HepG2 (cell line): ENCODE results near the gene HCFC1. TPM values are rescaled to one million over a fixed set of nuclear protein-coding genes. Genes with fewer than 3 reads are reported as not detected.

Source experiments
- ATAC-seq: fragments of 200-7000 bp; cut with Tn5 transposase; 3 replicates; pipeline ENCODE4 v1.9.1; 2020; ENCODE audit warnings: mild to moderate bottlenecking, moderate library complexity
- BruUV-seq: library from RNA; stranded (reverse); fragments of 400-500 nt; replicated peaks from 2 replicates; lab custom pipeline; 2021; lab: Mats Ljungman, UMichigan
- CTCF ChIA-PET: fragments of 300-600 bp; formaldehyde crosslinking; extraction: SDS; loops from one replicate; lab custom pipeline; 2021; ENCODE audit warnings: low total read pairs, inconsistent platforms, low intra/inter-chr PET ratio; lab: Yijun Ruan, JAX
- POLR2A ChIA-PET: fragments of 350-600 bp; sonication (Branson Sonifier 250); formaldehyde crosslinking; loops from one replicate; lab custom pipeline; 2020; ENCODE audit warnings: antibody characterized with exemption, inconsistent platforms; lab: Yijun Ruan, JAX
- DNase-seq: peaks from one replicate; pipeline ENCODE4 v3.0.0-alpha.2; 2015; ENCODE audit warnings: low spot score
- FAIRE-seq: peaks from 3 replicates; lab custom pipeline; 2011; peaks lifted over from hg19 to GRCh38; lab: Jason Lieb, UNC
- H2AFZ ChIP-seq: one replicate; pipeline ENCODE4 v1.6.1; 2011; ENCODE audit warnings: low read length, inconsistent platforms
- H3K27ac ChIP-seq: fragments of 300-600 bp; 3 replicates; pipeline ENCODE4 v1.8.0; 2011; ENCODE audit warnings: mixed run types, mild to moderate bottlenecking, mixed read lengths, low read length, inconsistent platforms; ENCODE audit not compliant: insufficient read depth; ENCODE audit errors: extremely low read length
- H3K27me3 ChIP-seq, 2 experiments: fragments of 200-600 bp in 1 of 2; 2 replicates in 1 of 2; 3 replicates in 1 of 2; pipeline versions ENCODE4 v1.6.0 to v1.8.0; 2011; ENCODE audit warnings: low read length in 2 of 2, mild to moderate bottlenecking in 2 of 2, moderate library complexity in 2 of 2, inconsistent platforms in 1 of 2; ENCODE audit not compliant: insufficient read depth in 2 of 2, control insufficient read depth in 1 of 2
- H3K36me3 ChIP-seq, 2 experiments: fragments of 200-600 bp in 1 of 2; replicated peaks in 1 of 2; 2 replicates in 1 of 2; 3 replicates in 1 of 2; pipeline versions ENCODE4 v1.5.1 to v1.8.0; 2011; ENCODE audit warnings: low read length in 2 of 2, inconsistent platforms in 1 of 2; ENCODE audit not compliant: insufficient read depth in 2 of 2, control insufficient read depth in 1 of 2
- H3K4me1 ChIP-seq: 2 replicates; pipeline ENCODE4 v1.5.1; 2012; ENCODE audit warnings: low read length, inconsistent platforms; ENCODE audit not compliant: insufficient read depth
- H3K4me2 ChIP-seq: 2 replicates; pipeline ENCODE4 v1.6.0; 2011; ENCODE audit warnings: low read depth, low read length, inconsistent platforms
- H3K4me3 ChIP-seq, 3 experiments: fragments of 200-600 bp in 1 of 3; sonication (generic), shearing (Covaris generic) in 1 of 3; replicated peaks in 1 of 3; 2 replicates each; pipeline ENCODE4 v1.5.1; 2011 to 2016; ENCODE audit warnings: low read length in 3 of 3, inconsistent platforms in 2 of 3, low read depth in 2 of 3, mild to moderate bottlenecking in 2 of 3, control low read depth in 1 of 3, mixed read lengths in 1 of 3; ENCODE audit not compliant: insufficient read depth in 1 of 3
- H3K79me2 ChIP-seq: one replicate; pipeline ENCODE4 v1.6.1; 2011; ENCODE audit warnings: low read length, inconsistent platforms; ENCODE audit not compliant: insufficient read depth
- H3K9ac ChIP-seq: 2 replicates; pipeline ENCODE4 v1.6.0; 2011; ENCODE audit warnings: mild to moderate bottlenecking, low read depth, low read length, inconsistent platforms; ENCODE audit not compliant: insufficient read depth
- H3K9me3 ChIP-seq: 2 replicates; pipeline ENCODE4 v1.5.1; 2012; ENCODE audit warnings: mild to moderate bottlenecking, low read length
- H4K20me1 ChIP-seq: 2 replicates; pipeline ENCODE4 v1.6.0; 2011; ENCODE audit warnings: inconsistent platforms, mild to moderate bottlenecking, low read length, moderate library complexity; ENCODE audit not compliant: insufficient read depth
- ADNP ChIP-seq: sonication (generic); formaldehyde crosslinking; IDR thresholded peaks from 2 replicates; pipeline ENCODE4 v1.4.0; 2020; ENCODE audit warnings: missing genetic modification reagents
- ATF2 ChIP-seq: sonication (generic); formaldehyde crosslinking; IDR thresholded peaks from 2 replicates; pipeline ENCODE4 v1.4.0; 2020; ENCODE audit warnings: missing genetic modification reagents
- DMAP1 ChIP-seq: IDR thresholded peaks from 2 replicates; pipeline ENCODE4 v1.6.1; 2016
- ESRRA ChIP-seq: sonication (generic); formaldehyde crosslinking; IDR thresholded peaks from 2 replicates; pipeline ENCODE4 v1.5.1; 2020; ENCODE audit warnings: mild to moderate bottlenecking, low read depth, missing genetic modification reagents
- GATAD1 ChIP-seq: IDR thresholded peaks from 2 replicates; pipeline ENCODE4 v1.6.1; 2016; ENCODE audit warnings: missing genetic modification reagents, missing compliant biosample characterization
- HHEX ChIP-seq: IDR thresholded peaks from 2 replicates; pipeline ENCODE4 v1.6.1; 2016; ENCODE audit warnings: control low read depth
- PRDM10 ChIP-seq: sonication (generic); formaldehyde crosslinking; IDR thresholded peaks from 2 replicates; pipeline ENCODE4 v1.4.0; 2020; ENCODE audit warnings: low read depth, missing genetic modification reagents
- SATB2 ChIP-seq: sonication (generic); formaldehyde crosslinking; IDR thresholded peaks from 2 replicates; pipeline ENCODE4 v1.5.0; 2020; ENCODE audit warnings: missing genetic modification reagents
- ZNF251 ChIP-seq: sonication (generic); formaldehyde crosslinking; IDR thresholded peaks from 2 replicates; pipeline ENCODE4 v1.9.0; 2021; ENCODE audit warnings: mild to moderate bottlenecking, missing genetic modification reagents
- ZNF788 ChIP-seq: sonication (generic); formaldehyde crosslinking; IDR thresholded peaks from 2 replicates; pipeline ENCODE4 v1.5.0; 2020; ENCODE audit warnings: mild to moderate bottlenecking, missing genetic modification reagents, borderline replicate concordance
- ZSCAN12 ChIP-seq: sonication (generic); formaldehyde crosslinking; IDR thresholded peaks from 2 replicates; pipeline ENCODE4 v1.9.0; 2021; ENCODE audit warnings: mild to moderate bottlenecking, missing genetic modification reagents
- WGBS: methylation state at CpG from one replicate; pipeline ENCODE4 v1.1.6; 2017; ENCODE audit warnings: low lambda C conversion rate; 5-methylcytosine and 5-hydroxymethylcytosine counted together
- in situ Hi-C: cut with HindIII; loops from 2 replicates; pipeline ENCODE4 v1.10.0; 2017; ENCODE audit warnings: low pct_unique_long_range_greater_than_20kb; ENCODE audit not compliant: extremely low pct_ligation_motif_present
- intact Hi-C: fragments of 100-400 bp; cut with micrococcal nuclease; formaldehyde crosslinking; loops from one replicate; pipeline ENCODE4 v1.10.0; 2022; ENCODE audit not compliant: unreplicated experiment
- polyA plus RNA-seq, 8 experiments: library from polyadenylated mRNA; depleted of rRNA in 3 of 8; stranded (reverse) in 7 of 8; unstranded in 1 of 8; fragments of >200 nt; fragmentation: Illumina TruSeq in 4 of 8; extraction: Trizol in 4 of 8; gene quantifications; 2 replicates each; pipeline versions ENCODE4 v1.2.1 to v1.2.3, GENCODE V29; 2011 to 2016; ENCODE audit warnings: low read depth in 4 of 8, missing spikeins in 1 of 8, mixed read lengths in 1 of 8; ENCODE audit not compliant: insufficient read depth in 1 of 8
- total RNA-seq, 5 experiments: library from RNA; depleted of rRNA; stranded (reverse); fragments of >200 nt; fragmentation: Illumina TruSeq; extraction: Trizol; gene quantifications; 2 replicates each; pipeline ENCODE4 v1.2.3, GENCODE V29; 2016; ENCODE audit warnings: low read depth in 1 of 5

The HCFC1 gene
- total and polyA plus RNA-seq, 2 of the 13 experiments (the other 11 are each of a cell fraction or from before 2014, with no cell fraction given) = 5.8 to 17.8 TPM

GRCh38 chrX:153907456-153907855 is 64.2 kb downstream of the HCFC1 start:
- no peak for DNase-seq
- Histone ChIP-seq H2AFZ (no peak overlapping the region), H3K36me3 (no peaks in the 10 kb centered on the region), H3K27ac (no peak overlapping the region), H3K27me3 (peaks cover 0 to 4% of the 10 kb centered on the region in 2 experiments; a peak in 1 of 5 replicates), H3K4me1 (peaks cover 5% of the 10 kb centered on the region), H4K20me1 (no peaks in the 10 kb centered on the region), H3K4me2 (no peak overlapping the region), H3K79me2 (no peaks in the 10 kb centered on the region), H3K9ac (no peak overlapping the region), H3K9me3 (no peaks in the 10 kb centered on the region), H3K4me3 (no peak overlapping the region)
- intact Hi-C loops = no loop called here
- TF ChIP-seq ZNF788 (CRISPR knock-in tag) (no peak), PRDM10 (no peak), ZNF251 (no peak), SATB2 (CRISPR knock-in tag) (no peak), ATF2 (CRISPR knock-in tag) (no peak), ESRRA (CRISPR knock-in tag) (no peak), ADNP (CRISPR knock-in tag) (no peak), GATAD1 (no peak), ZSCAN12 (CRISPR knock-in tag) (no peak), DMAP1 (CRISPR knock-in tag) (no peak), HHEX (CRISPR knock-in tag) (no peak)
- no peak for ATAC-seq
- FAIRE-seq = no peak
- POLR2A ChIA-PET = no interaction called here
- no TSS peak for BruUV-seq
- CTCF ChIA-PET = no interaction called here
- in situ Hi-C loops = no loop called here
- no CpG with 5 or more reads among the region's 12 CpGs for WGBS
